ENCODE measurements around the gene TMEM179.

TMEM179 gene

GRCh38 chr14:104541905-104542465 is 62.6 kb downstream of the TMEM179 start:
- no peak for DNase-seq

Measured in right hindlimb (tissue), 1 donor.